Common myeloid progenitor, CD34-positive (primary cell): ENCODE results near the gene WDR48.

Source experiments
- CTCF ChIA-PET: fragments of 350-600 bp; sonication (Branson Sonifier 250); formaldehyde crosslinking; loops from one replicate; lab custom pipeline; 2021; ENCODE audit warnings: antibody characterized with exemption; lab: Charles Lee
- POLR2A ChIA-PET: fragments of 350-600 bp; sonication (Branson Sonifier 250); formaldehyde crosslinking; loops from one replicate; lab custom pipeline; 2021; ENCODE audit warnings: antibody characterized with exemption; lab: Charles Lee
- DNase-seq, 3 donors: peaks; one replicate each; pipeline versions ENCODE4 v3.0.0 to v3.0.0-alpha.2; 2013
- H3K27ac ChIP-seq, 2 experiments: 1 replicate in 1 of 2; 2 replicates in 1 of 2; pipeline ENCODE4 v1.7.0; 2013; ENCODE audit warnings: inconsistent platforms in 2 of 2, low read length in 2 of 2, mild to moderate bottlenecking in 2 of 2, low read depth in 1 of 2, moderate library complexity in 1 of 2; ENCODE audit not compliant: severe bottlenecking in 2 of 2, insufficient read depth in 1 of 2, poor library complexity in 1 of 2
- H3K27me3 ChIP-seq, 5 experiments: replicated peaks in 2 of 5; 1 replicate in 3 of 5; 2 replicates in 2 of 5; pipeline versions ENCODE4 v1.6.1 to v1.7.0; 2013; ENCODE audit warnings: low read length in 4 of 5, mild to moderate bottlenecking in 2 of 5, moderate library complexity in 2 of 5, inconsistent platforms in 1 of 5; ENCODE audit not compliant: insufficient read depth in 5 of 5, control insufficient read depth in 4 of 5
- H3K36me3 ChIP-seq, 4 experiments: 1 replicate in 2 of 4; 2 replicates in 2 of 4; pipeline versions ENCODE4 v1.6.1 to v1.7.0; 2013; ENCODE audit warnings: low read length in 3 of 4, control low read depth in 1 of 4, mild to moderate bottlenecking in 1 of 4; ENCODE audit not compliant: control insufficient read depth in 4 of 4, insufficient read depth in 4 of 4
- H3K4me1 ChIP-seq, 4 experiments: 1 replicate in 3 of 4; 2 replicates in 1 of 4; pipeline versions ENCODE4 v1.6.1 to v1.7.1; 2013; ENCODE audit warnings: low read length in 3 of 4, mild to moderate bottlenecking in 3 of 4, control low read depth in 1 of 4, inconsistent platforms in 1 of 4, moderate library complexity in 1 of 4; ENCODE audit not compliant: control insufficient read depth in 4 of 4, insufficient read depth in 4 of 4; ENCODE audit errors: control extremely low read depth in 1 of 4
- H3K4me3 ChIP-seq, 7 experiments: 1 replicate in 4 of 7; 2 replicates in 3 of 7; pipeline versions ENCODE4 v1.5.1 to v1.7.0; 2013; ENCODE audit warnings: mild to moderate bottlenecking in 7 of 7, low read length in 6 of 7, moderate library complexity in 6 of 7, inconsistent platforms in 2 of 7, low read depth in 2 of 7, control low read depth in 1 of 7; ENCODE audit not compliant: insufficient read depth in 4 of 7, control insufficient read depth in 1 of 7; ENCODE audit errors: extremely low read depth in 1 of 7
- H3K9me3 ChIP-seq, 5 experiments: 1 replicate in 4 of 5; 2 replicates in 1 of 5; pipeline versions ENCODE4 v1.6.1 to v1.7.1; 2013; ENCODE audit warnings: low read length in 4 of 5, mild to moderate bottlenecking in 2 of 5, inconsistent platforms in 1 of 5, low read depth in 1 of 5, moderate library complexity in 1 of 5; ENCODE audit not compliant: control insufficient read depth in 4 of 5, insufficient read depth in 2 of 5; ENCODE audit errors: control extremely low read depth in 1 of 5
- WGBS: methylation state at CpG from one replicate; pipeline ENCODE4 v1.1.5; 2013; ENCODE audit not compliant: insufficient coverage; 5-methylcytosine and 5-hydroxymethylcytosine counted together

The WDR48 gene

DNA sequence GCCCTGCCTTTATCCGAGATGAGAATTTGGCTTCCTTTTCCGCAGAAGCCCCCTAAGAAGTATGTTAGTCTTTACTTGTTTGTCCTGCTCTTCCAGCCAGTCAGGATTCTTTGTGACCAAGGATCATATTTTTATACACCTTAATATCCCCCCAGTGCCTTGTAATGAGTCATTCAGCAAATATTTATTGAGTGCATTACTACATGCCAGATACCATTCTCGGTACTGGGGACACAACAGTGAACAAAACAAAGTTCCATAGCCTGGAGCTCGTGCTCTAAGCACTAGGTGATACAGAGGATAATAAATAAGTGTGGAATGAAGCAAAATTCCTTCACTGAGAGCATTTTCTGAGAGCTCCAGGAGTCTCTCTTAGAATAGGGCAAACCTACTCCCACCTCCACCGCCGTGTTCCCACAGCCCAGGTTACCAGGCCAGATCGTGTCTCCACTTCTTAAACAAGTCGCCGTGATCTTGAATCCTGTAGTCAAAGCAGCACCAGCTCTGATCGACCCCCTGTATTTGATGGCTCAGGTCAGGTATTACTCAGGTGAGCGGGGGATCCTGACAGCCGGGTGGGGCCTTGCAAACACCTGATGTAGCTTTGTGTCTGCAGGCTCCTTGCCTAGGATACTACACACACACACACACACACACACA, 74.2 kb downstream of the WDR48 start:
- H3K4me1 ChIP-seq = peaks cover 9 to 38% (median 37%) of the 10 kb centered on the region in 4 experiments
- no peak overlapping the region for H3K4me3 ChIP-seq
- CTCF ChIA-PET = interaction anchor here (0.8 to 11.3 kb wide), 25 partner anchors 8 to 163 kb away, joined by 3 to 122 read pairs (median 7); partner anchors contain the start of genes GORASP1 and TTC21A
- no peaks in the 10 kb centered on the region for H3K27me3 ChIP-seq
- no peaks in the 10 kb centered on the region for H3K9me3 ChIP-seq
- DNase-seq = no peak
- no peak overlapping the region for H3K27ac ChIP-seq
- POLR2A ChIA-PET = interaction anchor here (1.1 to 1.9 kb wide), 4 partner anchors 15 to 162 kb away, joined by 3 to 14 read pairs (median 5); partner anchors contain the start of genes GORASP1 and TTC21A
- 89% methylated on average over 6 of the region's 12 CpGs for WGBS
- H3K36me3 ChIP-seq = no peaks in the 10 kb centered on the region

GRCh38 chr3:39126532-39127071, 74.8 kb downstream of the WDR48 start:
- peaks cover 13 to 40% (median 33%) of the 10 kb centered on the region in 4 experiments for H3K4me1 ChIP-seq
- peak; percentile 60 to 65 (median 64) for DNase-seq
- H3K27ac ChIP-seq = no peak overlapping the region
- H3K36me3 ChIP-seq = no peaks in the 10 kb centered on the region
- no peaks in the 10 kb centered on the region for H3K9me3 ChIP-seq
- POLR2A ChIA-PET = interaction anchor here (1.1 to 1.9 kb wide), 3 partner anchors 14 to 162 kb away, joined by 5 to 14 read pairs (median 5); no protein-coding TSS in a partner anchor
- no peaks in the 10 kb centered on the region for H3K27me3 ChIP-seq
- H3K4me3 ChIP-seq = no peak overlapping the region
- WGBS = 6% methylated on average over 3 of the region's 6 CpGs
- CTCF ChIA-PET = interaction anchor here (0.8 to 11.3 kb wide), 36 partner anchors 7 to 163 kb away, joined by 3 to 122 read pairs (median 6); partner anchors contain the start of genes CX3CR1, GORASP1 and TTC21A

- H3K4me1 ChIP-seq = peaks cover 13 to 43% (median 31%) of the 10 kb centered on the region in 4 experiments
- ChIA-PET POLR2A (interaction anchor here (1.6 to 1.9 kb wide), 2 partner anchors 14 to 20 kb away, joined by 5 to 14 read pairs; no protein-coding TSS in a partner anchor), CTCF (interaction anchor here (0.8 to 11.3 kb wide), 32 partner anchors 9 to 162 kb away, joined by 3 to 122 read pairs (median 6); partner anchors contain the start of genes CX3CR1, GORASP1 and TTC21A)
- peak overlapping the region in 2 of 7 experiments; percentile 29 to 30 for H3K4me3 ChIP-seq
- H3K27me3 ChIP-seq = no peaks in the 10 kb centered on the region
- no peaks in the 10 kb centered on the region for H3K9me3 ChIP-seq
- WGBS = 58% methylated on average over 5 of the region's 7 CpGs
- DNase-seq = no peak
- peak overlapping the region in 1 of 2 experiments; percentile 27 for H3K27ac ChIP-seq
- H3K36me3 ChIP-seq = no peaks in the 10 kb centered on the region
Observed at GRCh38 chr3:39127269-39127907, 75.6 kb downstream of the WDR48 start.

DNA sequence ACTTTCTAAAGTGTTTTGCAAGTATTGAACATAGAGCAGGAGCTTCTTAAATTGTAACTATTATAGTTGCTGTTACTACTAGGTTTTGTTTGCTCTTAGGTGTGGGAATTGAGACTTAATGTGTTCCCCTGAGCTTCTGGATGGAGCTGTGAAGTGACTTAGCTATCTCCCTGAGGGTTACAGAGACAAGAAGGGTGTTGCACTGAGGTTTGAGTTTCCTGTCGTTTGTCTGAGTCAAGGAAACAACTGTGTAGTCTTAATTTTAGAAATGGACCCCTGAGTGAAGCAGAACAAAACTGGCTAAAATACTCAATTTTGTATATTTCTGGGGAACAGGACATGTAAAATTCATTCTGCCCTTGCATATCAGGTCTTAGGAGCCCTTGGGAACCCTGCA, 76.1 kb downstream of the WDR48 start:
- no peaks in the 10 kb centered on the region for H3K27me3 ChIP-seq
- WGBS = 0% methylated on average over 1 of the region's 1 CpG
- no peaks in the 10 kb centered on the region for H3K9me3 ChIP-seq
- ChIA-PET POLR2A (interaction anchor here (1.9 kb wide), 1 partner anchor 20 kb away, joined by 14 read pairs; no protein-coding TSS in a partner anchor), CTCF (interaction anchor here (1.1 to 11.3 kb wide), 20 partner anchors 9 to 161 kb away, joined by 3 to 122 read pairs (median 8); partner anchors contain the start of genes GORASP1 and TTC21A)
- peak overlapping the region in 1 of 2 experiments; percentile 27 for H3K27ac ChIP-seq
- peak overlapping the region in 3 of 7 experiments; percentile 10 to 32 (median 30) for H3K4me3 ChIP-seq
- H3K4me1 ChIP-seq = peaks cover 13 to 44% (median 32%) of the 10 kb centered on the region in 4 experiments
- no peaks in the 10 kb centered on the region for H3K36me3 ChIP-seq
- peak in 1 of 3 donors; percentile 50 for DNase-seq

- Histone ChIP-seq H3K4me1 (peaks cover 13 to 44% (median 32%) of the 10 kb centered on the region in 4 experiments), H3K27me3 (no peaks in the 10 kb centered on the region), H3K36me3 (no peaks in the 10 kb centered on the region), H3K9me3 (no peaks in the 10 kb centered on the region), H3K27ac (no peak overlapping the region), H3K4me3 (no peak overlapping the region)
- 98% methylated on average over 6 of the region's 7 CpGs for WGBS
- CTCF ChIA-PET = interaction anchor here (1.4 to 11.3 kb wide), 8 partner anchors 11 to 160 kb away, joined by 3 to 122 read pairs (median 31); partner anchors contain the start of genes GORASP1 and TTC21A
- DNase-seq = no peak
- POLR2A ChIA-PET = no interaction called here
Observed at GRCh38 chr3:39128951-39129350, 77.1 kb downstream of the WDR48 start.

- 93% methylated on average over 5 of the region's 6 CpGs for WGBS
- ChIA-PET POLR2A (no interaction called here), CTCF (interaction anchor here (0.8 to 11.3 kb wide), 9 partner anchors 9 to 159 kb away, joined by 3 to 122 read pairs (median 8); no protein-coding TSS in a partner anchor)
- Histone ChIP-seq H3K36me3 (no peaks in the 10 kb centered on the region), H3K27ac (no peak overlapping the region), H3K4me1 (peaks cover 13 to 44% (median 34%) of the 10 kb centered on the region in 4 experiments), H3K9me3 (no peaks in the 10 kb centered on the region), H3K27me3 (no peaks in the 10 kb centered on the region), H3K4me3 (no peak overlapping the region)
- DNase-seq = no peak
Observed at GRCh38 chr3:39130026-39130425, 78.2 kb downstream of the WDR48 start.
